Spleen (tissue), 11 donors: ENCODE data around the gene EMX2. TPM values are rescaled to one million over a fixed set of nuclear protein-coding genes. Genes with fewer than 3 reads are reported as not detected.

Experiments used
- DNase-seq: peaks from one replicate; pipeline ENCODE4 v3.0.0-alpha.2; 2020
- H3K27ac ChIP-seq, 8 donors: fragments of 200-600 bp; sonication (generic) in 7 of 8; 1 replicate in 4 of 8; 2 replicates in 4 of 8; pipeline versions ENCODE4 v1.5.0 to v1.8.0; 2016 to 2021; ENCODE audit warnings: inconsistent platforms in 4 of 8, mild to moderate bottlenecking in 4 of 8, moderate library complexity in 1 of 8
- H3K27me3 ChIP-seq, 7 donors: fragments of 200-600 bp; sonication (generic) in 6 of 7; replicated peaks in 1 of 7; 1 replicate in 4 of 7; 2 replicates in 3 of 7; pipeline versions ENCODE4 v1.5.0 to v1.8.0; 2016 to 2021; ENCODE audit warnings: inconsistent platforms in 3 of 7, mild to moderate bottlenecking in 1 of 7
- H3K36me3 ChIP-seq, 6 donors: fragments of 200-600 bp; sonication (generic) in 5 of 6; 1 replicate in 4 of 6; 2 replicates in 2 of 6; pipeline versions ENCODE4 v1.5.0 to v1.8.0; 2016 to 2021; ENCODE audit warnings: inconsistent platforms in 2 of 6
- H3K4me1 ChIP-seq, 6 donors: fragments of 200-600 bp; sonication (generic) in 5 of 6; 1 replicate in 3 of 6; 2 replicates in 3 of 6; pipeline versions ENCODE4 v1.5.0 to v1.8.0; 2016 to 2021; ENCODE audit warnings: inconsistent platforms in 3 of 6
- H3K4me3 ChIP-seq, 8 donors: fragments of 200-600 bp; sonication (generic) in 7 of 8; 1 replicate in 4 of 8; 2 replicates in 4 of 8; pipeline versions ENCODE4 v1.5.0 to v1.8.0; 2016 to 2021; ENCODE audit warnings: inconsistent platforms in 4 of 8, mild to moderate bottlenecking in 4 of 8, moderate library complexity in 2 of 8
- H3K9me3 ChIP-seq, 8 donors: fragments of 200-600 bp; sonication (generic) in 7 of 8; 1 replicate in 4 of 8; 2 replicates in 4 of 8; pipeline versions ENCODE4 v1.5.0 to v1.8.0; 2016 to 2021; ENCODE audit warnings: inconsistent platforms in 4 of 8
- POLR2A ChIP-seq, 3 donors: fragments of 450-650 bp; IDR thresholded peaks; one replicate each; pipeline ENCODE4 v1.5.1; 2017; ENCODE audit warnings: antibody characterized with exemption in 3 of 3, mild to moderate bottlenecking in 1 of 3
- POLR2AphosphoS5 ChIP-seq, 3 donors: sonication (generic); formaldehyde crosslinking; IDR thresholded peaks; one replicate each; pipeline ENCODE4 v1.5.1; 2017; ENCODE audit warnings: antibody characterized with exemption in 3 of 3
- WGBS, 5 donors: extraction: QIAGEN DNeasy Blood & Tissue Kit in 3 of 5; methylation state at CpG; one replicate each; pipeline versions ENCODE4 v1.1.5 to v1.1.7; 2013 to 2018; 5-methylcytosine and 5-hydroxymethylcytosine counted together
- intact Hi-C: fragments of 100-400 bp; cut with DNase I; formaldehyde crosslinking; loops from one replicate; pipeline ENCODE4 v1.15.0; 2023; ENCODE audit warnings: low total_unique reads
- polyA plus RNA-seq, 3 donors: library from polyadenylated mRNA; stranded (reverse); fragments of 200-250 nt; gene quantifications; one replicate each; pipeline ENCODE4 v1.2.1, GENCODE V29; 2013
- total RNA-seq, 7 donors: library from RNA; depleted of rRNA in 3 of 7; stranded (reverse); fragments of >200 nt in 3 of 7; fragmentation: NEBNext Ultra II Directional in 4 of 7; extraction: Animal tissue kit (Norgen Biotek cat#: 25700) in 4 of 7; gene quantifications; one replicate each; pipeline versions ENCODE4 v1.1.0 to v1.2.1, GENCODE V29; 2016 to 2021
- TF ChIP-seq, protein P1 (sequence below), 11 experiments: fragments of 200-600 bp in 7 of 11; fragments of 450-650 bp in 4 of 11; sonication (generic) in 4 of 11; IDR thresholded peaks in 8 of 11; conservative IDR thresholded peaks in 3 of 11; 1 replicate in 7 of 11; 2 replicates in 4 of 11; pipeline versions ENCODE4 v1.4.0 to v1.8.0; 2016 to 2021; ENCODE audit warnings: antibody characterized with exemption in 11 of 11, inconsistent platforms in 4 of 11, mild to moderate bottlenecking in 1 of 11
- donor health status: healthy with polysubstance abuse.
- donor health status: DM: no; HTN: no; CAD: no; lungs with moderate emphysema.
- donor health status: DM: no; HTN: no; CAD: no.
- donor health status: Bipolar disorder and iron deficiency.
- donor health status: healthy.
- donor health status: DM: no; HTN: no; CAD: no.
- donor health status: DM: yes; HTN: yes; CAD: no.

EMX2 gene
- total and polyA plus RNA-seq, 10 donors, result 0.06 TPM; not detected in 9

DNA sequence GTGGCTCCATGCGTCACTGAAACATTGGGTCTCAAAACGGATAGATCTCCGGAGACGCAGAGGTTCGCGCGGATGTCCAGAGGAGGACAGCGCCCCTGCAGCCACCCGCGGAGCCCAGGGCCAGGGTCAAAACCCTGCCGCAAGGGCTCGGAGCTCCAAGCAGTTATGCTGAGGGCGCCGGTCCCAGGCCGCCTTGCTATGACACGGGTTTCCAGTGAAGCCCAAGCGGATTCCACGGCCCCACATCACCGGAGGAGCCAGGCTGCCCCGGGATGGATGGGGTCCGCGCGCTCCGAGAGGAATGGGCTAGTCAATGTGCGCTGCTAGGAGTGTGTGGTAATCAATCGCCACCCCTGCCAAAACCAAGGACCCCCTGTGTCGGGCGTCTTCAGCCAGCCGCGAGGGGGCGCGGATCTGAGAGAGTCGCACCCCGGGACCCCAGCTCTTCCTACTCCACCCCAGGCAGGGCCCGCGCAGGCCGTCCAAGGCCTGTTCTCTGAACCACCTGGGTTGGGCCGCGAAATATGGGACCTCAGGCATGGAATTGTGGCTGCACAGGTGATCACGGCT lies 5.6 kb upstream of the EMX2 start:
- Histone ChIP-seq H3K36me3 (no peaks in the 10 kb centered on the region), H3K27ac (no peak overlapping the region), H3K9me3 (no peaks in the 10 kb centered on the region), H3K27me3 (peaks cover 22 to 100% (median 100%) of the 10 kb centered on the region in 7 donors), H3K4me3 (peak overlapping the region in 1 of 8 donors; percentile 39), H3K4me1 (peaks cover 4 to 69% (median 36%) of the 10 kb centered on the region in 6 donors)
- WGBS, 5 donors, result 3 to 9% (median 5%) methylated on average over 14 to 40 of the region's 40 CpGs
- TF ChIP-seq POLR2A (IDR thresholded peaks at IDR 0.05) (no peak), POLR2AphosphoS5 (IDR thresholded peaks at IDR 0.05) (no peak)
- TF ChIP-seq, protein P1, sequence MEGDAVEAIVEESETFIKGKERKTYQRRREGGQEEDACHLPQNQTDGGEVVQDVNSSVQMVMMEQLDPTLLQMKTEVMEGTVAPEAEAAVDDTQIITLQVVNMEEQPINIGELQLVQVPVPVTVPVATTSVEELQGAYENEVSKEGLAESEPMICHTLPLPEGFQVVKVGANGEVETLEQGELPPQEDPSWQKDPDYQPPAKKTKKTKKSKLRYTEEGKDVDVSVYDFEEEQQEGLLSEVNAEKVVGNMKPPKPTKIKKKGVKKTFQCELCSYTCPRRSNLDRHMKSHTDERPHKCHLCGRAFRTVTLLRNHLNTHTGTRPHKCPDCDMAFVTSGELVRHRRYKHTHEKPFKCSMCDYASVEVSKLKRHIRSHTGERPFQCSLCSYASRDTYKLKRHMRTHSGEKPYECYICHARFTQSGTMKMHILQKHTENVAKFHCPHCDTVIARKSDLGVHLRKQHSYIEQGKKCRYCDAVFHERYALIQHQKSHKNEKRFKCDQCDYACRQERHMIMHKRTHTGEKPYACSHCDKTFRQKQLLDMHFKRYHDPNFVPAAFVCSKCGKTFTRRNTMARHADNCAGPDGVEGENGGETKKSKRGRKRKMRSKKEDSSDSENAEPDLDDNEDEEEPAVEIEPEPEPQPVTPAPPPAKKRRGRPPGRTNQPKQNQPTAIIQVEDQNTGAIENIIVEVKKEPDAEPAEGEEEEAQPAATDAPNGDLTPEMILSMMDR (IDR thresholded peaks at IDR 0.05 in 8 of 11, conservative IDR thresholded peaks at IDR 0.05 in 3 of 11), result no peak
- intact Hi-C loops, result no loop called here
- no peak for DNase-seq

GRCh38 chr10:117537436-117537903 lies 5.1 kb upstream of the EMX2 start:
- H3K9me3 ChIP-seq, result no peaks in the 10 kb centered on the region
- peak overlapping the region in 3 of 8 donors; percentile 7 to 39 (median 20) for H3K4me3 ChIP-seq
- H3K36me3 ChIP-seq, result no peaks in the 10 kb centered on the region
- WGBS, 5 donors, result 1 to 11% (median 4%) methylated on average over 13 to 39 of the region's 39 CpGs
- peaks cover 26 to 100% (median 100%) of the 10 kb centered on the region in 7 donors for H3K27me3 ChIP-seq
- H3K4me1 ChIP-seq, result peaks cover 4 to 74% (median 41%) of the 10 kb centered on the region in 6 donors
- H3K27ac ChIP-seq, result no peak overlapping the region
- intact Hi-C loops, result no loop called here
- TF ChIP-seq, protein P1 (IDR thresholded peaks at IDR 0.05 in 8 of 11, conservative IDR thresholded peaks at IDR 0.05 in 3 of 11), result peak in 9 of 11 experiments; percentile 15 to 76 (median 67)
- TF ChIP-seq POLR2A (IDR thresholded peaks at IDR 0.05), result no peak
- no peak for DNase-seq

DNA sequence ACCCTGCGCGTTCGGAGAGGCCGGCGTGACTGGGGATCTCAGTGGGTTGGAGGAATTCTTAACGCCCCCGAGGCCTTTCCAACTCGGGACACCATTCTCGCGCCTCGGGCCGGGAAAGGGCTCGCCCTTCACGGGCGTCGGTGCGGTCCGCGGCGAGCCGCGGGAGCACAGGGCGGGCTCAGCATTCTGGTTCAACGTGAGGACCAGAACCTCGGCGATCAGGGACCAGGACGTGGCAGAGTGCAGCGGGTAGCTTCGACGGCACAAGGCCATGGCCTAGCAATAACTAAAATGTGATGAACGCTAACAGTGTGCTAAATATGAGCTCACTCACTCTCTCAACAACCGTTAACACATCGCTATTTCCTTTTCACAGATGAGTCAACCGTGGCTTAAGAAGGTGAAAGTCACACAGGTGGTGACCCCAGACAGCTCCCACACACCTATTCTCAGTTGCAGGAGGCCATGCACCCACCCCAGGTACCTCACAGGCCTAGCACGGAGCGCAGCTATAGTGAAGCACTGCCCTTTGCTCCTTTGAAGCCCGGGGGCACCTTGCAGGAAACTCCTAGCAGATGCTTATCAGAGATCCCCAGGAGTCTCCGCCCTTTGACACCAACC lies 4.5 kb upstream of the EMX2 start:
- Histone ChIP-seq H3K27ac (no peak overlapping the region), H3K4me1 (peaks cover 4 to 74% (median 44%) of the 10 kb centered on the region in 6 donors), H3K4me3 (peak overlapping the region in 3 of 8 donors; percentile 7 to 39 (median 20)), H3K27me3 (peaks cover 26 to 100% (median 100%) of the 10 kb centered on the region in 7 donors), H3K36me3 (no peaks in the 10 kb centered on the region), H3K9me3 (no peaks in the 10 kb centered on the region)
- TF ChIP-seq, protein P1 (IDR thresholded peaks at IDR 0.05 in 8 of 11, conservative IDR thresholded peaks at IDR 0.05 in 3 of 11), result no peak
- TF ChIP-seq POLR2AphosphoS5 (IDR thresholded peaks at IDR 0.05), result peak in 1 of 3 donors; percentile 17
- TF ChIP-seq POLR2A (IDR thresholded peaks at IDR 0.05), result no peak
- DNase-seq, result no peak
- WGBS, 5 donors, result 8 to 15% (median 11%) methylated on average over 22 to 38 of the region's 38 CpGs
- intact Hi-C loops, result no loop called here

- Histone ChIP-seq H3K9me3 (no peaks in the 10 kb centered on the region), H3K4me3 (no peak overlapping the region), H3K36me3 (no peaks in the 10 kb centered on the region), H3K27me3 (peaks cover 30 to 100% (median 100%) of the 10 kb centered on the region in 7 donors), H3K4me1 (peaks cover 14 to 75% (median 55%) of the 10 kb centered on the region in 6 donors), H3K27ac (no peak overlapping the region)
- TF ChIP-seq, protein P1 (IDR thresholded peaks at IDR 0.05 in 8 of 11, conservative IDR thresholded peaks at IDR 0.05 in 3 of 11), result no peak
- TF ChIP-seq POLR2AphosphoS5 (IDR thresholded peaks at IDR 0.05) (no peak), POLR2A (IDR thresholded peaks at IDR 0.05) (no peak)
- DNase-seq, result no peak
- intact Hi-C loops, result no loop called here
- WGBS, 5 donors, result 14 to 23% (median 18%) methylated on average over 4 to 9 of the region's 9 CpGs
Measured at GRCh38 chr10:117539361-117539773, 3.2 kb upstream of the EMX2 start.
